Measurements from ENCODE around the gene TEDDM1.
A peak's percentile ranks its signal among the peaks of the same experiment; 100 is the strongest.

TEDDM1 gene

GRCh38 chr1:182391362-182392049 lies 9.0 kb downstream of the TEDDM1 start, which contains the start of gene GLUL:
GLUL (minus strand) TSS chr1:182391790; CDS start chr1:182388737, 3,053 bp downstream.
- ATAC-seq, result peak; percentile 94
- TF ChIP-seq CSDC2 (CRISPR knock-in tag; IDR thresholded peaks at IDR 0.05) (no peak), PATZ1 (CRISPR knock-in tag; IDR thresholded peaks at IDR 0.05; ENCODE audit: borderline replicate concordance) (peak; percentile 60; the same call in 1 of the 2 replicates), GLIS3 (CRISPR knock-in tag; IDR thresholded peaks at IDR 0.05) (peak; percentile 37; the same call in 1 of the 2 replicates), BACH2 (CRISPR knock-in tag; IDR thresholded peaks at IDR 0.05; ENCODE audit: borderline replicate concordance) (no peak), POU6F1 (CRISPR knock-in tag; IDR thresholded peaks at IDR 0.05; ENCODE audit: borderline replicate concordance, low read depth) (0 out of 2 replicates have a peak, but pooled peaks have one; percentile 65), TOX (CRISPR knock-in tag; IDR thresholded peaks at IDR 0.05; ENCODE audit: borderline replicate concordance) (peak; percentile 57; the same call in 1 of the 2 replicates)

GRCh38 chr1:182391028-182391361 lies 9.5 kb downstream of the TEDDM1 start:
- peak; percentile 6; the same call in 2 of the 3 replicates for ATAC-seq
- TF ChIP-seq POU6F1 (CRISPR knock-in tag; IDR thresholded peaks at IDR 0.05; ENCODE audit: borderline replicate concordance, low read depth), result no peak
- TF ChIP-seq OSR1 (CRISPR knock-in tag; IDR thresholded peaks at IDR 0.05), result no peak
- no peak for TF ChIP-seq PATZ1 (CRISPR knock-in tag; IDR thresholded peaks at IDR 0.05; ENCODE audit: borderline replicate concordance)
- no peak for TF ChIP-seq CSDC2 (CRISPR knock-in tag; IDR thresholded peaks at IDR 0.05)
- TF ChIP-seq ESRRG (CRISPR knock-in tag; IDR thresholded peaks at IDR 0.05), result no peak
- no peak for TF ChIP-seq ZFP3 (CRISPR knock-in tag; IDR thresholded peaks at IDR 0.05)
- TF ChIP-seq TSHZ2 (CRISPR knock-in tag; IDR thresholded peaks at IDR 0.05), result no peak
- TF ChIP-seq ZNF70 (CRISPR knock-in tag; IDR thresholded peaks at IDR 0.05), result no peak
- no peak for TF ChIP-seq RARB (CRISPR knock-in tag; IDR thresholded peaks at IDR 0.05)
- no peak for TF ChIP-seq BACH2 (CRISPR knock-in tag; IDR thresholded peaks at IDR 0.05; ENCODE audit: borderline replicate concordance)
- TF ChIP-seq ARNTL (CRISPR knock-in tag; IDR thresholded peaks at IDR 0.05; ENCODE audit: borderline replicate concordance, low read depth), result no peak
- TF ChIP-seq TCF4 (CRISPR knock-in tag; IDR thresholded peaks at IDR 0.05; ENCODE audit: borderline replicate concordance), result no peak
- TF ChIP-seq ZFP30 (CRISPR knock-in tag; IDR thresholded peaks at IDR 0.05), result no peak

GRCh38 chr1:182389619-182390047 lies 10.8 kb downstream of the TEDDM1 start:
- no peak for ATAC-seq
- TF ChIP-seq TCF4 (CRISPR knock-in tag; IDR thresholded peaks at IDR 0.05; ENCODE audit: borderline replicate concordance) (no peak), PATZ1 (CRISPR knock-in tag; IDR thresholded peaks at IDR 0.05; ENCODE audit: borderline replicate concordance) (no peak), ZC3H10 (CRISPR knock-in tag; IDR thresholded peaks at IDR 0.05) (no peak), ESRRG (CRISPR knock-in tag; IDR thresholded peaks at IDR 0.05) (no peak), ARNTL (CRISPR knock-in tag; IDR thresholded peaks at IDR 0.05; ENCODE audit: borderline replicate concordance, low read depth) (no peak), ZFP30 (CRISPR knock-in tag; IDR thresholded peaks at IDR 0.05) (no peak), CSDC2 (CRISPR knock-in tag; IDR thresholded peaks at IDR 0.05) (no peak), TOX (CRISPR knock-in tag; IDR thresholded peaks at IDR 0.05; ENCODE audit: borderline replicate concordance) (no peak), OSR1 (CRISPR knock-in tag; IDR thresholded peaks at IDR 0.05) (no peak), GLIS3 (CRISPR knock-in tag; IDR thresholded peaks at IDR 0.05) (no peak), BACH2 (CRISPR knock-in tag; IDR thresholded peaks at IDR 0.05; ENCODE audit: borderline replicate concordance) (no peak), CSRNP3 (CRISPR knock-in tag; IDR thresholded peaks at IDR 0.05) (no peak)
